Endothelial cell of umbilical vein (primary cell): ENCODE measurements around the gene TMEM138. TPM values are rescaled to one million over a fixed set of nuclear protein-coding genes. Genes with fewer than 3 reads are reported as not detected.

Source experiments
- BruUV-seq: library from RNA; stranded (reverse); fragments of 400-500 nt; replicated peaks from 2 replicates; lab custom pipeline; 2021; lab: Mats Ljungman, UMichigan
- CTCF ChIA-PET: fragments of 300-600, 350-600 bp; sonication (Branson Sonifier 250); formaldehyde crosslinking; loops from one replicate; lab custom pipeline; 2021; ENCODE audit warnings: antibody characterized with exemption, inconsistent platforms; lab: Charles Lee
- POLR2A ChIA-PET: fragments of 300-600, 350-600 bp; sonication (Branson Sonifier 250); formaldehyde crosslinking; loops from one replicate; lab custom pipeline; 2021; ENCODE audit warnings: antibody characterized with exemption, inconsistent platforms; lab: Charles Lee
- DNase-seq: peaks from one replicate; pipeline ENCODE4 v3.0.0-alpha.2; 2011; ENCODE audit warnings: low read depth, low spot score
- FAIRE-seq: peaks from 2 replicates; lab custom pipeline; 2011; peaks lifted over from hg19 to GRCh38; lab: Jason Lieb, UNC
- H2AFZ ChIP-seq: 2 replicates; pipeline ENCODE4 v1.6.0; 2012; ENCODE audit warnings: low read depth, low read length, control low read depth, inconsistent platforms
- H3K27ac ChIP-seq: 2 replicates; pipeline ENCODE4 v1.5.1; 2011; ENCODE audit warnings: low read depth, mild to moderate bottlenecking, control low read depth, low read length, moderate library complexity; ENCODE audit not compliant: insufficient read depth
- H3K27me3 ChIP-seq, 2 experiments: 2 replicates each; pipeline versions ENCODE4 v1.6.0 to v1.6.1; 2011; ENCODE audit warnings: low read length in 2 of 2, mixed read lengths in 1 of 2; ENCODE audit not compliant: control insufficient read depth in 2 of 2, insufficient read depth in 2 of 2
- H3K36me3 ChIP-seq, 2 experiments: 2 replicates in 1 of 2; 3 replicates in 1 of 2; pipeline ENCODE4 v1.5.1; 2011; ENCODE audit warnings: low read length in 2 of 2, mild to moderate bottlenecking in 1 of 2, moderate library complexity in 1 of 2; ENCODE audit not compliant: control insufficient read depth in 2 of 2, insufficient read depth in 2 of 2; ENCODE audit errors: extremely low read depth in 1 of 2
- H3K4me1 ChIP-seq: 3 replicates; pipeline ENCODE4 v1.5.1; 2011; ENCODE audit warnings: mild to moderate bottlenecking, low read length; ENCODE audit not compliant: control insufficient read depth, insufficient read depth; ENCODE audit errors: extremely low read depth
- H3K4me2 ChIP-seq: 2 replicates; pipeline ENCODE4 v1.6.1; 2011; ENCODE audit warnings: low read length, control low read depth, mixed read lengths; ENCODE audit not compliant: insufficient read depth
- H3K4me3 ChIP-seq, 3 experiments: fragments of 200-600 bp in 1 of 3; sonication (generic), shearing (Covaris generic) in 1 of 3; replicated peaks in 1 of 3; 2 replicates each; pipeline ENCODE4 v1.5.1; 2011 to 2016; ENCODE audit warnings: control low read depth in 3 of 3, low read length in 3 of 3, mild to moderate bottlenecking in 2 of 3, inconsistent platforms in 1 of 3, low read depth in 1 of 3, moderate library complexity in 1 of 3; ENCODE audit not compliant: insufficient read depth in 1 of 3
- H3K79me2 ChIP-seq: 2 replicates; pipeline ENCODE4 v1.6.0; 2012; ENCODE audit warnings: low read length, inconsistent platforms; ENCODE audit not compliant: control insufficient read depth, insufficient read depth
- H3K9ac ChIP-seq: replicated peaks from 2 replicates; pipeline ENCODE3; 2011; ENCODE audit warnings: low read length, control low read depth; ENCODE audit not compliant: insufficient read depth; ENCODE audit errors: extremely low read depth
- H3K9me1 ChIP-seq: replicated peaks from 3 replicates; pipeline ENCODE4 v1.6.0; 2011; ENCODE audit warnings: mild to moderate bottlenecking, low read length; ENCODE audit not compliant: control insufficient read depth, insufficient read depth; ENCODE audit errors: extremely low read depth
- H3K9me3 ChIP-seq: replicated peaks from 2 replicates; pipeline ENCODE4 v1.5.1; 2012; ENCODE audit warnings: low read length, inconsistent platforms; ENCODE audit not compliant: control insufficient read depth, insufficient read depth
- H4K20me1 ChIP-seq: replicated peaks from 2 replicates; pipeline ENCODE3; 2011; ENCODE audit warnings: mild to moderate bottlenecking, low read length; ENCODE audit not compliant: control insufficient read depth, insufficient read depth; ENCODE audit errors: extremely low read depth
- EZH2 ChIP-seq: IDR thresholded peaks from 2 replicates; pipeline ENCODE4 v1.6.1; 2012; ENCODE audit warnings: borderline replicate concordance, low read depth, mild to moderate bottlenecking, moderate library complexity, low read length, inconsistent platforms; ENCODE audit not compliant: severe bottlenecking
- FOS ChIP-seq: IDR thresholded peaks from 2 replicates; pipeline ENCODE4 v1.6.1; 2011; ENCODE audit warnings: mild to moderate bottlenecking, low read length, moderate library complexity, borderline replicate concordance; ENCODE audit not compliant: insufficient read depth
- GATA2 ChIP-seq: IDR thresholded peaks from 2 replicates; pipeline ENCODE4 v1.7.0; 2011; ENCODE audit warnings: low read depth, mild to moderate bottlenecking, moderate library complexity, mixed read lengths, low read length; ENCODE audit not compliant: insufficient read length, insufficient read depth
- JUN ChIP-seq: IDR thresholded peaks from 2 replicates; pipeline ENCODE4 v1.6.1; 2011; ENCODE audit warnings: borderline replicate concordance, low read depth; ENCODE audit not compliant: insufficient read length, insufficient read depth
- MAX ChIP-seq: IDR thresholded peaks from 2 replicates; pipeline ENCODE4 v1.6.1; 2011; ENCODE audit not compliant: insufficient read depth, insufficient read length
- MYC ChIP-seq: IDR thresholded peaks from one replicate; pipeline ENCODE4 v1.6.1; 2011; ENCODE audit warnings: mild to moderate bottlenecking, low read depth, low read length
- POLR2A ChIP-seq: IDR thresholded peaks from 2 replicates; pipeline ENCODE4 v1.6.1; 2012; ENCODE audit warnings: low read depth, mild to moderate bottlenecking, control low read depth, low read length
- POLR2AphosphoS5 ChIP-seq: IDR thresholded peaks from 2 replicates; pipeline ENCODE4 v1.6.1; 2012; ENCODE audit warnings: low read depth, mild to moderate bottlenecking, control low read depth, low read length, moderate library complexity; ENCODE audit not compliant: insufficient read depth
- dilution Hi-C: fragments of 300-500 bp; cut with MboI; formaldehyde crosslinking; loops from one replicate; pipeline ENCODE4 v1.15.0; 2019; ENCODE audit warnings: low sequenced_read_pairs; ENCODE audit not compliant: extremely low pct_ligation_motif_present
- intact Hi-C: fragments of 100-400 bp; cut with micrococcal nuclease; formaldehyde crosslinking; loops from one replicate; pipeline ENCODE4 v1.10.0; 2022
- polyA plus RNA-seq, 4 experiments: library from polyadenylated mRNA; depleted of rRNA in 3 of 4; stranded (reverse) in 3 of 4; unstranded in 1 of 4; fragments of >200 nt; gene quantifications; 2 replicates each; pipeline versions ENCODE4 v1.2.1 to v1.2.3, GENCODE V29; 2011 to 2012; ENCODE audit warnings: missing spikeins in 1 of 4
- total RNA-seq: library from RNA; stranded (reverse); gene quantifications from 2 replicates; pipeline ENCODE4 v1.2.3, GENCODE V29; 2021
- TF ChIP-seq, protein P1 (sequence below), 2 donors: IDR thresholded peaks; 1 replicate in 1 of 2; 2 replicates in 1 of 2; pipeline ENCODE4 v1.5.1; 2011; ENCODE audit warnings: low read length in 2 of 2, mild to moderate bottlenecking in 2 of 2, moderate library complexity in 2 of 2, control low read depth in 1 of 2, inconsistent platforms in 1 of 2, low read depth in 1 of 2; ENCODE audit not compliant: insufficient read depth in 1 of 2; ENCODE audit errors: extremely low read depth in 1 of 2

The TMEM138 gene
- total and polyA plus RNA-seq, 2 donors (not counting 3 experiments of a cell fraction or from before 2014, with no cell fraction given) = 37.9 to 60.0 TPM

- dilution Hi-C loops = no loop called here
- no peak overlapping the region for H2AFZ ChIP-seq
- H3K4me1 ChIP-seq = peaks cover 14% of the 10 kb centered on the region
- POLR2A ChIA-PET = no interaction called here
- no peaks in the 10 kb centered on the region for H3K27me3 ChIP-seq
- H3K9me3 ChIP-seq = no peaks in the 10 kb centered on the region
- DNase-seq (no peak), FAIRE-seq (no peak)
- H4K20me1 ChIP-seq = no peaks in the 10 kb centered on the region
- no TSS peak for BruUV-seq
- no peak overlapping the region for H3K4me3 ChIP-seq
- CTCF ChIA-PET = interaction anchor here (0.6 to 2.2 kb wide), 2 partner anchors 10 to 36 kb away, joined by 3 to 6 read pairs; no protein-coding TSS in a partner anchor
- peaks cover 0 to 20% of the 10 kb centered on the region in 2 experiments for H3K36me3 ChIP-seq
- no peak overlapping the region for H3K9ac ChIP-seq
- intact Hi-C loops = loop anchor here (1.0 kb wide), 1 partner anchor 17 kb away; the partner anchor contains the start of genes DDB1 and TKFC
- TF ChIP-seq, protein P1, sequence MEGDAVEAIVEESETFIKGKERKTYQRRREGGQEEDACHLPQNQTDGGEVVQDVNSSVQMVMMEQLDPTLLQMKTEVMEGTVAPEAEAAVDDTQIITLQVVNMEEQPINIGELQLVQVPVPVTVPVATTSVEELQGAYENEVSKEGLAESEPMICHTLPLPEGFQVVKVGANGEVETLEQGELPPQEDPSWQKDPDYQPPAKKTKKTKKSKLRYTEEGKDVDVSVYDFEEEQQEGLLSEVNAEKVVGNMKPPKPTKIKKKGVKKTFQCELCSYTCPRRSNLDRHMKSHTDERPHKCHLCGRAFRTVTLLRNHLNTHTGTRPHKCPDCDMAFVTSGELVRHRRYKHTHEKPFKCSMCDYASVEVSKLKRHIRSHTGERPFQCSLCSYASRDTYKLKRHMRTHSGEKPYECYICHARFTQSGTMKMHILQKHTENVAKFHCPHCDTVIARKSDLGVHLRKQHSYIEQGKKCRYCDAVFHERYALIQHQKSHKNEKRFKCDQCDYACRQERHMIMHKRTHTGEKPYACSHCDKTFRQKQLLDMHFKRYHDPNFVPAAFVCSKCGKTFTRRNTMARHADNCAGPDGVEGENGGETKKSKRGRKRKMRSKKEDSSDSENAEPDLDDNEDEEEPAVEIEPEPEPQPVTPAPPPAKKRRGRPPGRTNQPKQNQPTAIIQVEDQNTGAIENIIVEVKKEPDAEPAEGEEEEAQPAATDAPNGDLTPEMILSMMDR (IDR thresholded peaks at IDR 0.05; ENCODE audit: extremely low read depth in 1 of 2, insufficient read depth in 1 of 2, low read depth in 1 of 2, low read length in 2 of 2) = no peak
- TF ChIP-seq MYC = no peak
- TF ChIP-seq POLR2AphosphoS5 = no peak
- no peak for TF ChIP-seq EZH2
- TF ChIP-seq MAX = no peak
- no peak for TF ChIP-seq FOS
- no peak for TF ChIP-seq POLR2A
- no peak for TF ChIP-seq JUN
- no peak for TF ChIP-seq GATA2
- no peak overlapping the region for H3K27ac ChIP-seq
- no peak overlapping the region for H3K4me2 ChIP-seq
- no peaks in the 10 kb centered on the region for H3K9me1 ChIP-seq
- no peaks in the 10 kb centered on the region for H3K79me2 ChIP-seq
Measured at GRCh38 chr11:61349916-61350315, 12.3 kb upstream of the TMEM138 start.
